K562 (cell line): ENCODE measurements around the gene PDIA4. TPM values are rescaled to one million over a fixed set of nuclear protein-coding genes. Genes with fewer than 3 reads are reported as not detected.

Experiments
- DACH1 ChIP-seq: fragments of 450-650 bp; IDR thresholded peaks from 2 replicates; pipeline ENCODE4 v1.6.1; 2018; ENCODE audit not compliant: partially characterized antibody
- GTF2F1 ChIP-seq: IDR thresholded peaks from 2 replicates; pipeline ENCODE4 v1.6.1; 2011; ENCODE audit warnings: low read depth, low read length, improper control_type of control experiment
- HNRNPLL ChIP-seq: fragments of 200-400 bp; formaldehyde crosslinking; IDR thresholded peaks from 2 replicates; pipeline ENCODE4 v1.6.1; 2017; ENCODE audit warnings: low read length, low read depth, mild to moderate bottlenecking; ENCODE audit not compliant: poor library complexity, severe bottlenecking
- NCOR1 ChIP-seq: fragments of 450-650 bp; IDR thresholded peaks from 2 replicates; pipeline ENCODE4 v1.6.1; 2016; ENCODE audit warnings: mild to moderate bottlenecking, moderate library complexity
- NFIC ChIP-seq: fragments of 450-650 bp; IDR thresholded peaks from 2 replicates; pipeline ENCODE4 v1.6.1; 2017; ENCODE audit warnings: mild to moderate bottlenecking, inconsistent platforms
- PCBP2 ChIP-seq: fragments of 200-400 bp; formaldehyde crosslinking; IDR thresholded peaks from 2 replicates; pipeline ENCODE4 v1.6.1; 2018; ENCODE audit warnings: low read length, low read depth, mild to moderate bottlenecking, moderate library complexity; ENCODE audit not compliant: poor library complexity, severe bottlenecking
- SMARCA5 ChIP-seq: fragments of 450-650 bp; IDR thresholded peaks from 2 replicates; pipeline ENCODE4 v1.6.1; 2016
- ZFP1 ChIP-seq: fragments of 450-650 bp; formaldehyde crosslinking; IDR thresholded peaks from 2 replicates; pipeline ENCODE4 v1.4.0; 2020; ENCODE audit warnings: mild to moderate bottlenecking, mixed read lengths
- ZNF24 ChIP-seq: fragments of 450-650 bp; IDR thresholded peaks from 2 replicates; pipeline ENCODE4 v1.6.1; 2016
- polyA plus RNA-seq, 8 experiments: library from polyadenylated mRNA; depleted of rRNA in 4 of 8; stranded (reverse) in 5 of 8; unstranded in 3 of 8; fragments of >200 nt; fragmentation: Nextera tagmentation in 2 of 8; fragmentation: Illumina TruSeq in 1 of 8; extraction: Ambion mirVana in 2 of 8; extraction: Trizol in 1 of 8; gene quantifications; 2 replicates each; pipeline versions ENCODE4 v1.2.1 to v1.2.3, GENCODE V29; 2011 to 2014; ENCODE audit warnings: inconsistent platforms in 1 of 8, missing spikeins in 1 of 8
- total RNA-seq, 7 experiments: library from RNA; depleted of rRNA in 6 of 7; stranded (reverse); fragments of >200 nt in 6 of 7; fragmentation: Illumina TruSeq in 2 of 7; extraction: Trizol in 2 of 7; gene quantifications; 2 replicates each; pipeline versions ENCODE4 v1.2.1 to v1.2.3, GENCODE V29; 2011 to 2021; ENCODE audit warnings: low replicate concordance in 1 of 7
- TF ChIP-seq, protein P1 (sequence below): fragments of 200-600 bp; sonication (generic); IDR thresholded peaks from one replicate; pipeline ENCODE4 v1.6.1; 2012; ENCODE audit warnings: mild to moderate bottlenecking, low read depth, low read length, inconsistent platforms
- TF ChIP-seq, protein P2 (sequence below): fragments of 450-650 bp; formaldehyde crosslinking; IDR thresholded peaks from 2 replicates; pipeline ENCODE4 v1.4.0; 2022; ENCODE audit warnings: mild to moderate bottlenecking, moderate library complexity
- TF ChIP-seq, protein P3 (sequence below): IDR thresholded peaks from 2 replicates; pipeline ENCODE4 v1.6.1; 2012; ENCODE audit warnings: low read depth, low read length, improper control_type of control experiment, borderline replicate concordance

Gene PDIA4
- total and polyA plus RNA-seq, 9 of the 15 experiments (the other 6 are each of a cell fraction or from before 2014, with no cell fraction given) = 9.1 to 175 (median 146) TPM

DNA sequence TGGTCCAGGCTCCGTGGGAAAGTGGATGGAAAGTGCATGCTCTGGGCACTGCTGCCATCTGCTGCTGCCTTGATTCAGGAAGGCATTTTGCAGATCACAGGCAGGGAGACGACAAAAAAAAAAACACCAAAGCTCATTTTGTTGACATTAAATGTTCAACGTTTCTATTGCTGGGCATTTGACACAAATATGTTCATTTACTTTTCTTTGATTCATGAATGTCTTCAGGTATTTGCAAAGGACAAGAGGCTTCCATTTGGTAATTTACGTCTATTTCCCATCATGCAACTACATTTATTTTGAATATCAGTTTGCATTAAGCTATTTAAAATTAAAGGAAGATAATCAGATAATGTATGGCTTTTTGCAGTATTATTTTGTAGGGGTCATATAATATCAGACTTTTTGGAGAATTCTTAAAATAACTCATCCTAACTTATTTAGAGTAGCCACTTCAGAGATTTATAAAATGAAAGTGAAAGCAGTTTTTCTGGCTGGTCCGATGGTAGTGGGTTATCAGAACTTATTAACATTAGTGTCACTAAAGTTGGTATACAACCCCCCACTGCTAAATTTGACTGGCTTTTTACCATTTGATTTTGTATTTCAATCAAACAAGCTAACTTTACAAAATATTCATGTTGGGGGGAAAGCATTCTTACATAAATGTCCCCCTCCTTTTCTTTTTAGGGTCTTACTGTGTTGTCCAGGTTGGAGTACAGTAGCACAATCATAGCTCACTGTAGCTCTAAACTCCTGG lies 65.3 kb downstream of the PDIA4 start (continued):
- TF ChIP-seq, protein P1, sequence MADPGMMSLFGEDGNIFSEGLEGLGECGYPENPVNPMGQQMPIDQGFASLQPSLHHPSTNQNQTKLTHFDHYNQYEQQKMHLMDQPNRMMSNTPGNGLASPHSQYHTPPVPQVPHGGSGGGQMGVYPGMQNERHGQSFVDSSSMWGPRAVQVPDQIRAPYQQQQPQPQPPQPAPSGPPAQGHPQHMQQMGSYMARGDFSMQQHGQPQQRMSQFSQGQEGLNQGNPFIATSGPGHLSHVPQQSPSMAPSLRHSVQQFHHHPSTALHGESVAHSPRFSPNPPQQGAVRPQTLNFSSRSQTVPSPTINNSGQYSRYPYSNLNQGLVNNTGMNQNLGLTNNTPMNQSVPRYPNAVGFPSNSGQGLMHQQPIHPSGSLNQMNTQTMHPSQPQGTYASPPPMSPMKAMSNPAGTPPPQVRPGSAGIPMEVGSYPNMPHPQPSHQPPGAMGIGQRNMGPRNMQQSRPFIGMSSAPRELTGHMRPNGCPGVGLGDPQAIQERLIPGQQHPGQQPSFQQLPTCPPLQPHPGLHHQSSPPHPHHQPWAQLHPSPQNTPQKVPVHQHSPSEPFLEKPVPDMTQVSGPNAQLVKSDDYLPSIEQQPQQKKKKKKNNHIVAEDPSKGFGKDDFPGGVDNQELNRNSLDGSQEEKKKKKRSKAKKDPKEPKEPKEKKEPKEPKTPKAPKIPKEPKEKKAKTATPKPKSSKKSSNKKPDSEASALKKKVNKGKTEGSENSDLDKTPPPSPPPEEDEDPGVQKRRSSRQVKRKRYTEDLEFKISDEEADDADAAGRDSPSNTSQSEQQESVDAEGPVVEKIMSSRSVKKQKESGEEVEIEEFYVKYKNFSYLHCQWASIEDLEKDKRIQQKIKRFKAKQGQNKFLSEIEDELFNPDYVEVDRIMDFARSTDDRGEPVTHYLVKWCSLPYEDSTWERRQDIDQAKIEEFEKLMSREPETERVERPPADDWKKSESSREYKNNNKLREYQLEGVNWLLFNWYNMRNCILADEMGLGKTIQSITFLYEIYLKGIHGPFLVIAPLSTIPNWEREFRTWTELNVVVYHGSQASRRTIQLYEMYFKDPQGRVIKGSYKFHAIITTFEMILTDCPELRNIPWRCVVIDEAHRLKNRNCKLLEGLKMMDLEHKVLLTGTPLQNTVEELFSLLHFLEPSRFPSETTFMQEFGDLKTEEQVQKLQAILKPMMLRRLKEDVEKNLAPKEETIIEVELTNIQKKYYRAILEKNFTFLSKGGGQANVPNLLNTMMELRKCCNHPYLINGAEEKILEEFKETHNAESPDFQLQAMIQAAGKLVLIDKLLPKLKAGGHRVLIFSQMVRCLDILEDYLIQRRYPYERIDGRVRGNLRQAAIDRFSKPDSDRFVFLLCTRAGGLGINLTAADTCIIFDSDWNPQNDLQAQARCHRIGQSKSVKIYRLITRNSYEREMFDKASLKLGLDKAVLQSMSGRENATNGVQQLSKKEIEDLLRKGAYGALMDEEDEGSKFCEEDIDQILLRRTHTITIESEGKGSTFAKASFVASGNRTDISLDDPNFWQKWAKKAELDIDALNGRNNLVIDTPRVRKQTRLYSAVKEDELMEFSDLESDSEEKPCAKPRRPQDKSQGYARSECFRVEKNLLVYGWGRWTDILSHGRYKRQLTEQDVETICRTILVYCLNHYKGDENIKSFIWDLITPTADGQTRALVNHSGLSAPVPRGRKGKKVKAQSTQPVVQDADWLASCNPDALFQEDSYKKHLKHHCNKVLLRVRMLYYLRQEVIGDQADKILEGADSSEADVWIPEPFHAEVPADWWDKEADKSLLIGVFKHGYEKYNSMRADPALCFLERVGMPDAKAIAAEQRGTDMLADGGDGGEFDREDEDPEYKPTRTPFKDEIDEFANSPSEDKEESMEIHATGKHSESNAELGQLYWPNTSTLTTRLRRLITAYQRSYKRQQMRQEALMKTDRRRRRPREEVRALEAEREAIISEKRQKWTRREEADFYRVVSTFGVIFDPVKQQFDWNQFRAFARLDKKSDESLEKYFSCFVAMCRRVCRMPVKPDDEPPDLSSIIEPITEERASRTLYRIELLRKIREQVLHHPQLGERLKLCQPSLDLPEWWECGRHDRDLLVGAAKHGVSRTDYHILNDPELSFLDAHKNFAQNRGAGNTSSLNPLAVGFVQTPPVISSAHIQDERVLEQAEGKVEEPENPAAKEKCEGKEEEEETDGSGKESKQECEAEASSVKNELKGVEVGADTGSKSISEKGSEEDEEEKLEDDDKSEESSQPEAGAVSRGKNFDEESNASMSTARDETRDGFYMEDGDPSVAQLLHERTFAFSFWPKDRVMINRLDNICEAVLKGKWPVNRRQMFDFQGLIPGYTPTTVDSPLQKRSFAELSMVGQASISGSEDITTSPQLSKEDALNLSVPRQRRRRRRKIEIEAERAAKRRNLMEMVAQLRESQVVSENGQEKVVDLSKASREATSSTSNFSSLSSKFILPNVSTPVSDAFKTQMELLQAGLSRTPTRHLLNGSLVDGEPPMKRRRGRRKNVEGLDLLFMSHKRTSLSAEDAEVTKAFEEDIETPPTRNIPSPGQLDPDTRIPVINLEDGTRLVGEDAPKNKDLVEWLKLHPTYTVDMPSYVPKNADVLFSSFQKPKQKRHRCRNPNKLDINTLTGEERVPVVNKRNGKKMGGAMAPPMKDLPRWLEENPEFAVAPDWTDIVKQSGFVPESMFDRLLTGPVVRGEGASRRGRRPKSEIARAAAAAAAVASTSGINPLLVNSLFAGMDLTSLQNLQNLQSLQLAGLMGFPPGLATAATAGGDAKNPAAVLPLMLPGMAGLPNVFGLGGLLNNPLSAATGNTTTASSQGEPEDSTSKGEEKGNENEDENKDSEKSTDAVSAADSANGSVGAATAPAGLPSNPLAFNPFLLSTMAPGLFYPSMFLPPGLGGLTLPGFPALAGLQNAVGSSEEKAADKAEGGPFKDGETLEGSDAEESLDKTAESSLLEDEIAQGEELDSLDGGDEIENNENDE = peak; percentile 79
- TF ChIP-seq SMARCA5 = peak; percentile 89; the same call in 1 of the 2 replicates
- TF ChIP-seq, protein P2, sequence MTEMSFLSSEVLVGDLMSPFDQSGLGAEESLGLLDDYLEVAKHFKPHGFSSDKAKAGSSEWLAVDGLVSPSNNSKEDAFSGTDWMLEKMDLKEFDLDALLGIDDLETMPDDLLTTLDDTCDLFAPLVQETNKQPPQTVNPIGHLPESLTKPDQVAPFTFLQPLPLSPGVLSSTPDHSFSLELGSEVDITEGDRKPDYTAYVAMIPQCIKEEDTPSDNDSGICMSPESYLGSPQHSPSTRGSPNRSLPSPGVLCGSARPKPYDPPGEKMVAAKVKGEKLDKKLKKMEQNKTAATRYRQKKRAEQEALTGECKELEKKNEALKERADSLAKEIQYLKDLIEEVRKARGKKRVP (CRISPR knock-in tag) = no peak
- TF ChIP-seq ZFP1 (CRISPR knock-in tag) = 0 out of 2 replicates have a peak, but pooled peaks have one; percentile 37
- peak; percentile 91 for TF ChIP-seq DACH1
- TF ChIP-seq ZNF24 = no peak; the same call in 1 of the 2 replicates
- no peak for TF ChIP-seq PCBP2
- peak; percentile 71 for TF ChIP-seq NFIC
- TF ChIP-seq, protein P3, sequence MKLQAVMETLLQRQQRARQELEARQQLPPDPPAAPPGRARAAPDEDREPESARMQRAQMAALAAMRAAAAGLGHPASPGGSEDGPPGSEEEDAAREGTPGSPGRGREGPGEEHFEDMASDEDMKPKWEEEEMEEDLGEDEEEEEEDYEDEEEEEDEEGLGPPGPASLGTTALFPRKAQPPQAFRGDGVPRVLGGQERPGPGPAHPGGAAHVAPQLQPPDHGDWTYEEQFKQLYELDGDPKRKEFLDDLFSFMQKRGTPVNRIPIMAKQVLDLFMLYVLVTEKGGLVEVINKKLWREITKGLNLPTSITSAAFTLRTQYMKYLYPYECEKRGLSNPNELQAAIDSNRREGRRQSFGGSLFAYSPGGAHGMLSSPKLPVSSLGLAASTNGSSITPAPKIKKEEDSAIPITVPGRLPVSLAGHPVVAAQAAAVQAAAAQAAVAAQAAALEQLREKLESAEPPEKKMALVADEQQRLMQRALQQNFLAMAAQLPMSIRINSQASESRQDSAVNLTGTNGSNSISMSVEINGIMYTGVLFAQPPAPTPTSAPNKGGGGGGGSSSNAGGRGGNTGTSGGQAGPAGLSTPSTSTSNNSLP = peak; percentile 80
- no peak for TF ChIP-seq GTF2F1
- no peak for TF ChIP-seq HNRNPLL
- no peak for TF ChIP-seq NCOR1
